SH-SY5Y (cell line): ENCODE measurements around the gene PON3.

Experiments used
- GATA2 ChIP-seq: IDR thresholded peaks from 2 replicates; pipeline ENCODE4 v1.6.1; 2011; ENCODE audit warnings: mild to moderate bottlenecking, low read depth, low read length
- GATA3 ChIP-seq: IDR thresholded peaks from 2 replicates; pipeline ENCODE4 v1.6.1; 2011; ENCODE audit warnings: low read depth, mild to moderate bottlenecking, low read length, moderate library complexity

- TF ChIP-seq GATA2 (no peak), GATA3 (no peak)
Measured at GRCh38 chr7:95425694-95426093, 29.5 kb upstream of the PON3 start.
